Stimulated activated CD8-positive, alpha-beta memory T cell treated with anti-CD3 and anti-CD28 coated beads, Interleukin-15, amount 100 ng/mL, for 48 hours (primary cell): ENCODE measurements around the gene CCDC117.

Source experiments
- DNase-seq, 2 donors: peaks; one replicate each; pipeline ENCODE4 v3.0.0-alpha.2; 2020; ENCODE audit warnings: low read depth in 2 of 2

Gene CCDC117

GRCh38 chr22:28830441-28830840 lies 57.9 kb downstream of the CCDC117 start:
- no peak for DNase-seq

- no peak for DNase-seq
Measured at GRCh38 chr22:28831140-28832072, 58.9 kb downstream of the CCDC117 start.

DNA sequence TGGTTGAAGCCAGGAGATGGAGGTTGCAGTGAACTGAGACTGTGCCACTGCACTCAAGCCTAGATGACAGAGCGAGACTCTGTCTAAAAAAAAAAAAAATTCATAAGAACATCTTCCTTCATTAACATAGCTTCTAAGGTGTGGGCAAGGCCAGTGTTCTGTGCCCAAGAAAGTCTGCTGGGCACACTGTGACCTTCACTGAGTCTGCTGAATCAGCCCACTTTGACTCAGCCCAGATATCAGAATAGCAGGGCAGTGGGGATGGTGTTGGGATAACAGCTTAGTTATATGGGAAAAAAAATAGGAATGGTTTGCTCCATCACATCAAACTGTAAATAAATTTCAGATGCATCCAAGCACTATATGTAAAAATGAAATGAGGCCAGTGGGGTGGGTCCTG lies 60.2 kb downstream of the CCDC117 start:
- no peak for DNase-seq

DNA sequence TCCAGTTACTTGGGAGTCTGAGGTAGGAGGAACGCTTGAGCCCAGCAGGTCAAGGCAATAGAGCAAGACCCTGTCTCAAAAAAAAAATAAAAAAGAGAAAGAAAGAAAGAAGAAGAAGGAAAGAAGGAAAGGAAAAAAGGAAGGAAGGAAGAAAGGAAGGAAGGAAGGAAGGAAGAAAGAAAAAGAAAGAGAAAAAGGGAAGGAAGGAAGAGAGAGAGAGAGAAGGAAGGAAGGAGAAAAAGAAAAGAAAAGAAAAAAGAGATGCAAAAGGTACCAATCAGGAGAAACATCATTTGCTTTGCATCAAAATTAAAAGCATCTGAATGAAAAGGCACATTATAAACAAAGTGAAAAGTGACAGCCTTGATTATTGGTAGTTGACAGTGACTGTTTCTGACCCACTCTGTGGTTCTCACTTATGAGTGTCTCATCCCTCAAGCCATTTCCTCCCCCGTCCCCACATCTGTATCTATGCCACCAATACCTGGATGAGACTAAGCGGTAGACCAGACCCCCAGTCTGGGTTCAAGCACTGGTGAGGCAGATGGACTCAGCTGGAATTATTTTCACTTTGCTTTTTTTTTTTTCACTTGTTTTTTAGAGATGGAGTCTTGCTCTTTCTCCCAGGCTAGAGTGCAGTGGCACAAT lies 60.9 kb downstream of the CCDC117 start:
- no peak for DNase-seq

GRCh38 chr22:28835630-28836189 lies 63.2 kb downstream of the CCDC117 start:
- no peak for DNase-seq

GRCh38 chr22:28837640-28838039 lies 65.1 kb downstream of the CCDC117 start:
- no peak for DNase-seq
